Loucy (cell line): Measurements from ENCODE around the gene PDCD4.

Experiments used
- EZH2phosphoT487 ChIP-seq: fragments of 200-600 bp; IDR thresholded peaks from 2 replicates; pipeline ENCODE4 v1.6.1; 2018; ENCODE audit warnings: antibody characterized with exemption, mild to moderate bottlenecking, moderate library complexity, borderline replicate concordance
- TF ChIP-seq, protein P1 (sequence below): fragments of 200-600 bp; sonication (generic); conservative IDR thresholded peaks from 2 replicates; pipeline ENCODE4 v1.5.1; 2014; ENCODE audit warnings: mild to moderate bottlenecking, antibody characterized with exemption, low read length

- TF ChIP-seq, protein P1, sequence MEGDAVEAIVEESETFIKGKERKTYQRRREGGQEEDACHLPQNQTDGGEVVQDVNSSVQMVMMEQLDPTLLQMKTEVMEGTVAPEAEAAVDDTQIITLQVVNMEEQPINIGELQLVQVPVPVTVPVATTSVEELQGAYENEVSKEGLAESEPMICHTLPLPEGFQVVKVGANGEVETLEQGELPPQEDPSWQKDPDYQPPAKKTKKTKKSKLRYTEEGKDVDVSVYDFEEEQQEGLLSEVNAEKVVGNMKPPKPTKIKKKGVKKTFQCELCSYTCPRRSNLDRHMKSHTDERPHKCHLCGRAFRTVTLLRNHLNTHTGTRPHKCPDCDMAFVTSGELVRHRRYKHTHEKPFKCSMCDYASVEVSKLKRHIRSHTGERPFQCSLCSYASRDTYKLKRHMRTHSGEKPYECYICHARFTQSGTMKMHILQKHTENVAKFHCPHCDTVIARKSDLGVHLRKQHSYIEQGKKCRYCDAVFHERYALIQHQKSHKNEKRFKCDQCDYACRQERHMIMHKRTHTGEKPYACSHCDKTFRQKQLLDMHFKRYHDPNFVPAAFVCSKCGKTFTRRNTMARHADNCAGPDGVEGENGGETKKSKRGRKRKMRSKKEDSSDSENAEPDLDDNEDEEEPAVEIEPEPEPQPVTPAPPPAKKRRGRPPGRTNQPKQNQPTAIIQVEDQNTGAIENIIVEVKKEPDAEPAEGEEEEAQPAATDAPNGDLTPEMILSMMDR = no peak
- no peak for TF ChIP-seq EZH2phosphoT487
Measured at GRCh38 chr10:110824660-110825059, 47.1 kb upstream of the PDCD4 start.
